AG09309 (cell line): ENCODE data around the gene DMGDH.

Experiments
- DNase-seq: peaks from one replicate; pipeline ENCODE4 v3.0.0-alpha.2; 2010; ENCODE audit warnings: low read depth
- H3K4me3 ChIP-seq: 2 replicates; pipeline ENCODE4 v1.5.1; 2011; ENCODE audit warnings: mild to moderate bottlenecking, low read depth, low read length, moderate library complexity; ENCODE audit not compliant: control insufficient read depth
- CTCF ChIP-seq: IDR thresholded peaks from 2 replicates; pipeline ENCODE4 v1.5.1; 2011; ENCODE audit warnings: mild to moderate bottlenecking, low read depth, low read length, inconsistent platforms; ENCODE audit not compliant: insufficient read depth, control insufficient read depth; ENCODE audit errors: missing control alignments

The DMGDH gene

GRCh38 chr5:79008362-79008761 lies 61.1 kb downstream of the DMGDH start:
- DNase-seq, result no peak
- H3K4me3 ChIP-seq, result no peak overlapping the region
- TF ChIP-seq CTCF, result no peak

GRCh38 chr5:79007872-79008271 lies 61.6 kb downstream of the DMGDH start:
- TF ChIP-seq CTCF, result no peak

GRCh38 chr5:79005936-79006631 lies 63.4 kb downstream of the DMGDH start:
- no peak overlapping the region for H3K4me3 ChIP-seq
- no peak for TF ChIP-seq CTCF
- no peak for DNase-seq

More at GRCh38 chr5:79007872-79008271, 61.6 kb downstream of the DMGDH start:
- no peak overlapping the region for H3K4me3 ChIP-seq
- DNase-seq, result no peak

GRCh38 chr5:79005151-79005550 lies 64.3 kb downstream of the DMGDH start:
- no peak for DNase-seq
- H3K4me3 ChIP-seq, result no peak overlapping the region
- no peak for TF ChIP-seq CTCF

- DNase-seq, result no peak
- TF ChIP-seq CTCF, result no peak
Measured at GRCh38 chr5:79002374-79002773, 67.1 kb downstream of the DMGDH start.

GRCh38 chr5:79001471-79001870 lies 68.0 kb downstream of the DMGDH start:
- no peak for TF ChIP-seq CTCF
- H3K4me3 ChIP-seq, result no peak overlapping the region
- DNase-seq, result no peak

More at GRCh38 chr5:79002374-79002773, 67.1 kb downstream of the DMGDH start:
- no peak overlapping the region for H3K4me3 ChIP-seq
